Mesenchymal stem cell (in vitro differentiated cells and primary cell): Measurements from ENCODE around the gene RAF1.

Experiments
- DNase-seq: peaks from one replicate; pipeline ENCODE4 v3.0.0-alpha.2; 2013
- H2AFZ ChIP-seq: one replicate; pipeline ENCODE4 v1.6.1; 2013; ENCODE audit warnings: low read depth, mild to moderate bottlenecking, control low read depth, inconsistent platforms, low read length, moderate library complexity
- H2AK5ac ChIP-seq: 2 replicates; pipeline ENCODE4 v1.6.1; 2013; ENCODE audit warnings: low read length, moderate library complexity, mild to moderate bottlenecking, inconsistent platforms; ENCODE audit not compliant: severe bottlenecking
- H2BK120ac ChIP-seq: one replicate; pipeline ENCODE4 v1.6.1; 2013; ENCODE audit warnings: low read depth, mild to moderate bottlenecking, inconsistent platforms, low read length, moderate library complexity
- H2BK12ac ChIP-seq, 2 experiments: one replicate each; pipeline ENCODE4 v1.6.1; 2013; ENCODE audit warnings: inconsistent platforms in 2 of 2, low read length in 2 of 2, mild to moderate bottlenecking in 2 of 2, moderate library complexity in 2 of 2, control low read depth in 1 of 2
- H2BK15ac ChIP-seq: one replicate; pipeline ENCODE4 v1.6.1; 2013; ENCODE audit warnings: mild to moderate bottlenecking, low read depth, inconsistent platforms; ENCODE audit not compliant: poor library complexity, severe bottlenecking
- H2BK5ac ChIP-seq: 2 replicates; pipeline ENCODE4 v1.6.1; 2013; ENCODE audit warnings: low read depth, mild to moderate bottlenecking, low read length, control low read depth, inconsistent platforms; ENCODE audit not compliant: poor library complexity, severe bottlenecking
- H3K14ac ChIP-seq, 2 experiments: one replicate each; pipeline ENCODE4 v1.6.1; 2013; ENCODE audit warnings: inconsistent platforms in 2 of 2, low read length in 2 of 2, control low read depth in 1 of 2, mild to moderate bottlenecking in 1 of 2, moderate library complexity in 1 of 2
- H3K18ac ChIP-seq, 2 experiments: one replicate each; pipeline ENCODE4 v1.6.1; 2013; ENCODE audit warnings: inconsistent platforms in 2 of 2, low read length in 2 of 2, control low read depth in 1 of 2, low read depth in 1 of 2, mild to moderate bottlenecking in 1 of 2
- H3K23ac ChIP-seq, 2 experiments: one replicate each; pipeline ENCODE4 v1.6.1; 2013; ENCODE audit warnings: inconsistent platforms in 2 of 2, low read length in 2 of 2, mild to moderate bottlenecking in 2 of 2, moderate library complexity in 2 of 2, control low read depth in 1 of 2
- H3K27ac ChIP-seq: 2 replicates; pipeline ENCODE4 v1.5.1; 2013; ENCODE audit warnings: mild to moderate bottlenecking, moderate library complexity, low read length, control low read depth, inconsistent platforms; ENCODE audit not compliant: poor library complexity, severe bottlenecking
- H3K27me3 ChIP-seq, 2 experiments: 2 replicates each; pipeline versions ENCODE4 v1.6.1 to v1.7.0; 2013; ENCODE audit warnings: low read length in 2 of 2, mild to moderate bottlenecking in 2 of 2, moderate library complexity in 2 of 2, control low read depth in 1 of 2, inconsistent platforms in 1 of 2; ENCODE audit not compliant: control insufficient read depth in 1 of 2, insufficient read depth in 1 of 2
- H3K36me3 ChIP-seq, 2 experiments: 2 replicates each; pipeline versions ENCODE4 v1.6.1 to v1.7.0; 2013; ENCODE audit warnings: low read length in 2 of 2, control low read depth in 1 of 2, inconsistent platforms in 1 of 2, low read depth in 1 of 2, mild to moderate bottlenecking in 1 of 2; ENCODE audit not compliant: insufficient read depth in 2 of 2, control insufficient read depth in 1 of 2
- H3K4ac ChIP-seq, 2 experiments: one replicate each; pipeline ENCODE4 v1.6.1; 2013; ENCODE audit warnings: inconsistent platforms in 2 of 2, low read length in 2 of 2, mild to moderate bottlenecking in 2 of 2, moderate library complexity in 2 of 2, control low read depth in 1 of 2, low read depth in 1 of 2
- H3K4me1 ChIP-seq: 2 replicates; pipeline ENCODE4 v1.6.1; 2013; ENCODE audit warnings: low read depth, low read length, control low read depth; ENCODE audit not compliant: control insufficient read depth, insufficient read depth
- H3K4me2 ChIP-seq: 2 replicates; pipeline ENCODE4 v1.6.1; 2013; ENCODE audit warnings: low read length, mild to moderate bottlenecking, inconsistent platforms; ENCODE audit not compliant: poor library complexity, severe bottlenecking
- H3K4me3 ChIP-seq, 2 experiments: 2 replicates each; pipeline versions ENCODE4 v1.5.1 to v1.7.0; 2013; ENCODE audit warnings: low read length in 2 of 2, mild to moderate bottlenecking in 2 of 2, control low read depth in 1 of 2, low read depth in 1 of 2; ENCODE audit not compliant: insufficient read depth in 1 of 2
- H3K79me1 ChIP-seq: replicated peaks from 2 replicates; pipeline ENCODE4 v1.6.1; 2013; ENCODE audit warnings: mild to moderate bottlenecking, control low read depth, low read length, inconsistent platforms; ENCODE audit not compliant: poor library complexity, severe bottlenecking
- H3K9ac ChIP-seq: 2 replicates; pipeline ENCODE4 v1.7.0; 2013; ENCODE audit warnings: mild to moderate bottlenecking, low read length, moderate library complexity
- H3K9me3 ChIP-seq: 2 replicates; pipeline ENCODE4 v1.7.0; 2013; ENCODE audit warnings: mild to moderate bottlenecking, low read length; ENCODE audit not compliant: control insufficient read depth
- H4K8ac ChIP-seq: one replicate; pipeline ENCODE4 v1.6.1; 2013; ENCODE audit warnings: inconsistent platforms, mild to moderate bottlenecking, low read length, moderate library complexity
- H4K91ac ChIP-seq: one replicate; pipeline ENCODE4 v1.6.1; 2013; ENCODE audit warnings: mild to moderate bottlenecking, low read length, inconsistent platforms
- WGBS: methylation state at CpG from one replicate; pipeline ENCODE4 v1.1.7; 2013; ENCODE audit warnings: mixed read lengths; 5-methylcytosine and 5-hydroxymethylcytosine counted together

RAF1 gene

DNA sequence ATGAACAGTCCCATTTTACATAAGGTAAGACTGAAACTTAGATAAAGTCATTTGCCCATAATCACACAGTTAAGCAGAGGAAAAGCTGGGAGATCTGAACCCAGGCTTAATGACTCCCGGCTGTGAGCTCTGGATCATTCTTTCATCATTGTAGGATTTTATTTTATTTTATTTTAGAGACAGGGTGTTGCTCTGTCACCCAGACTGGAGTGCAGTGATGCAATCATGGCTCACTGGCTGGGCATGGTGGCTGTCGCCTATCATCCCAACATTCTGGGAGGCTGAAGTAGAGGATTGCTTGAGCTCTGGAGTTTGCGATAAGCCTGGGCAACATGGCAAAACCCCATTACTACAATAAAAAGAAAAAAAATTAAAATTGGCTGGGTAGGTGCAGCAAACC lies 31.2 kb upstream of the RAF1 start:
- H3K9me3 ChIP-seq, result no peaks in the 10 kb centered on the region
- H2BK5ac ChIP-seq, result no peak overlapping the region
- DNase-seq, result no peak
- H3K4ac ChIP-seq, result no peak overlapping the region
- no peak overlapping the region for H3K9ac ChIP-seq
- H3K36me3 ChIP-seq, result no peaks in the 10 kb centered on the region
- no peaks in the 10 kb centered on the region for H3K79me1 ChIP-seq
- no peak overlapping the region for H2BK120ac ChIP-seq
- peaks cover 10% of the 10 kb centered on the region for H3K4me1 ChIP-seq
- WGBS, result 100% methylated on average over 1 of the region's 3 CpGs
- no peak overlapping the region for H3K4me2 ChIP-seq
- H3K23ac ChIP-seq, result no peak overlapping the region
- no peak overlapping the region for H2AK5ac ChIP-seq
- no peak overlapping the region for H3K14ac ChIP-seq
- peaks cover 0 to 24% of the 10 kb centered on the region in 2 experiments for H3K27me3 ChIP-seq
- no peak overlapping the region for H2BK15ac ChIP-seq
- no peak overlapping the region for H3K18ac ChIP-seq
- no peak overlapping the region for H4K8ac ChIP-seq
- H3K4me3 ChIP-seq, result no peak overlapping the region
- no peak overlapping the region for H4K91ac ChIP-seq
- no peak overlapping the region for H2AFZ ChIP-seq
- no peak overlapping the region for H2BK12ac ChIP-seq
- H3K27ac ChIP-seq, result no peak overlapping the region

DNA sequence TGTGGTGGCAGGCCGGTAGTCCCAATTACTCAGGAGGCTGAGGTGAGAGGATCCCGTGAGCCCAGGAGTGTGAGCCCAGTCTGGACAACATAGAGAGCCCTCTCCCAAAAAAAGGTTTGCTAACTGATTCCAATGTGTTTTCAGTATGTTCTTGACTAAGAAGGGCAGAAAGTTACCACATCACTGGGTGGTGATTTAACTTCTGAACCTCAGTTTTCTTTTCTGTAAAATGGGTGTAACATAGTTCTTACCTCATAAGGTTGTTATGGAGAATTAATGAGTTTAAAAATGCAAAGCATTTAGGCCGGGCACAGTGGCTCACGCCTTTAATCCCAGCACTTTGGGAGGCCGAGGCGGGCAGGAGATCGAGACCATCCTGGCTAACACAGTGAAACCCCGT lies 28.5 kb upstream of the RAF1 start:
- Histone ChIP-seq H3K14ac (no peak overlapping the region), H3K18ac (no peak overlapping the region), H3K36me3 (no peaks in the 10 kb centered on the region), H3K9ac (no peak overlapping the region), H2BK15ac (no peak overlapping the region), H3K23ac (no peak overlapping the region), H3K4me1 (peaks cover 10% of the 10 kb centered on the region), H2BK12ac (no peak overlapping the region), H2BK5ac (no peak overlapping the region), H3K4ac (no peak overlapping the region), H3K9me3 (no peaks in the 10 kb centered on the region), H2BK120ac (no peak overlapping the region), H3K4me2 (no peak overlapping the region), H3K27me3 (peaks cover 0 to 15% of the 10 kb centered on the region in 2 experiments), H3K27ac (no peak overlapping the region), H3K4me3 (no peak overlapping the region), H3K79me1 (no peaks in the 10 kb centered on the region), H4K8ac (no peak overlapping the region), H2AFZ (no peak overlapping the region), H4K91ac (no peak overlapping the region), H2AK5ac (no peak overlapping the region)
- DNase-seq, result no peak
- WGBS, result 96% methylated on average over 7 of the region's 8 CpGs

- H4K8ac ChIP-seq, result no peak overlapping the region
- no peaks in the 10 kb centered on the region for H3K79me1 ChIP-seq
- H3K4me2 ChIP-seq, result no peak overlapping the region
- no peak overlapping the region for H4K91ac ChIP-seq
- no peak overlapping the region for H3K4ac ChIP-seq
- no peak overlapping the region for H3K14ac ChIP-seq
- H2AFZ ChIP-seq, result no peak overlapping the region
- H3K18ac ChIP-seq, result no peak overlapping the region
- no peaks in the 10 kb centered on the region for H3K9me3 ChIP-seq
- peaks cover 10% of the 10 kb centered on the region for H3K4me1 ChIP-seq
- no peak overlapping the region for H2BK120ac ChIP-seq
- no peak overlapping the region for H2BK12ac ChIP-seq
- no peak overlapping the region for H3K4me3 ChIP-seq
- H3K23ac ChIP-seq, result no peak overlapping the region
- no peak overlapping the region for H2BK5ac ChIP-seq
- H3K27ac ChIP-seq, result no peak overlapping the region
- H2BK15ac ChIP-seq, result no peak overlapping the region
- WGBS, result 84% methylated on average over 7 of the region's 11 CpGs
- H3K9ac ChIP-seq, result no peak overlapping the region
- no peak for DNase-seq
- H3K27me3 ChIP-seq, result peaks cover 0 to 15% of the 10 kb centered on the region in 2 experiments
- no peak overlapping the region for H2AK5ac ChIP-seq
- no peaks in the 10 kb centered on the region for H3K36me3 ChIP-seq
Measured at GRCh38 chr3:12689997-12690711, 26.2 kb upstream of the RAF1 start.

- H4K8ac ChIP-seq, result no peak overlapping the region
- H3K23ac ChIP-seq, result no peak overlapping the region
- H3K4ac ChIP-seq, result no peak overlapping the region
- no peaks in the 10 kb centered on the region for H3K79me1 ChIP-seq
- H3K27ac ChIP-seq, result no peak overlapping the region
- H3K4me2 ChIP-seq, result no peak overlapping the region
- 76% methylated on average over 4 of the region's 4 CpGs for WGBS
- no peak overlapping the region for H2AFZ ChIP-seq
- peaks cover 0 to 15% of the 10 kb centered on the region in 2 experiments for H3K27me3 ChIP-seq
- H3K9ac ChIP-seq, result no peak overlapping the region
- no peak for DNase-seq
- no peak overlapping the region for H4K91ac ChIP-seq
- no peaks in the 10 kb centered on the region for H3K9me3 ChIP-seq
- no peak overlapping the region for H2BK12ac ChIP-seq
- H2BK15ac ChIP-seq, result no peak overlapping the region
- H2BK120ac ChIP-seq, result no peak overlapping the region
- no peaks in the 10 kb centered on the region for H3K36me3 ChIP-seq
- peaks cover 2% of the 10 kb centered on the region for H3K4me1 ChIP-seq
- H2AK5ac ChIP-seq, result no peak overlapping the region
- H3K14ac ChIP-seq, result no peak overlapping the region
- H2BK5ac ChIP-seq, result no peak overlapping the region
- no peak overlapping the region for H3K4me3 ChIP-seq
- no peak overlapping the region for H3K18ac ChIP-seq
Measured at GRCh38 chr3:12687948-12688347, 24.0 kb upstream of the RAF1 start.
